Activated T-cell treated with anti-CD3 and anti-CD28 coated beads for 1 hour (primary cell): ENCODE measurements around the gene TBL3.

Experiments used
- DNase-seq: peaks from one replicate; pipeline ENCODE4 v3.0.0-alpha.2; 2020; ENCODE audit warnings: low read depth

Gene TBL3

GRCh38 chr16:1964506-1965395 lies 7.1 kb upstream of the TBL3 start, which contains the start of gene RPS2:
RPS2 (minus strand) TSS chr16:1964826; CDS start chr16:1964625, 201 bp downstream.
- peak; percentile 93 for DNase-seq

GRCh38 chr16:1965396-1966001 lies 6.4 kb upstream of the TBL3 start:
- no peak for DNase-seq

- DNase-seq, result no peak
Observed at GRCh38 chr16:1966460-1966859, 5.4 kb upstream of the TBL3 start, which contains the start of gene RNF151. RNF151 (plus strand) TSS chr16:1966856; CDS start chr16:1966882, 26 bp downstream.

GRCh38 chr16:1968146-1968953 lies 3.5 kb upstream of the TBL3 start:
- no peak for DNase-seq

GRCh38 chr16:1972490-1972877 lies 631 bp downstream of the TBL3 start:
- no peak for DNase-seq

- DNase-seq, result no peak
Observed at GRCh38 chr16:1973461-1974156, 1.8 kb downstream of the TBL3 start.

- no peak for DNase-seq
Observed at GRCh38 chr16:1974157-1975070, 2.6 kb downstream of the TBL3 start.

GRCh38 chr16:1975432-1976215 lies 3.8 kb downstream of the TBL3 start:
- no peak for DNase-seq

- no peak for DNase-seq
Observed at GRCh38 chr16:1976216-1976520, 4.3 kb downstream of the TBL3 start.

GRCh38 chr16:1976951-1977874 lies 5.4 kb downstream of the TBL3 start:
- no peak for DNase-seq

GRCh38 chr16:1977875-1978268 lies 6.0 kb downstream of the TBL3 start:
- DNase-seq, result no peak

GRCh38 chr16:1978476-1979120 lies 6.7 kb downstream of the TBL3 start:
- no peak for DNase-seq

- DNase-seq, result no peak
Observed at GRCh38 chr16:1979271-1980029, 7.6 kb downstream of the TBL3 start.

GRCh38 chr16:1980030-1980769 lies 8.3 kb downstream of the TBL3 start:
- no peak for DNase-seq

GRCh38 chr16:1980770-1981087 lies 8.9 kb downstream of the TBL3 start:
- DNase-seq, result no peak

- no peak for DNase-seq
Observed at GRCh38 chr16:1981398-1981836, 9.6 kb downstream of the TBL3 start, which contains the start of gene NOXO1. NOXO1 (minus strand) TSS chr16:1981469; CDS start chr16:1981179, 290 bp downstream.

- DNase-seq, result no peak
Observed at GRCh38 chr16:1982013-1982433, 10.2 kb downstream of the TBL3 start.
